Measurements from ENCODE around the gene NCOR1. TPM values are rescaled to one million over a fixed set of nuclear protein-coding genes. Genes with fewer than 3 reads are reported as not detected.

The NCOR1 gene
- total RNA-seq, 1 experiment from 2014 or later: 95.2 TPM

DNA sequence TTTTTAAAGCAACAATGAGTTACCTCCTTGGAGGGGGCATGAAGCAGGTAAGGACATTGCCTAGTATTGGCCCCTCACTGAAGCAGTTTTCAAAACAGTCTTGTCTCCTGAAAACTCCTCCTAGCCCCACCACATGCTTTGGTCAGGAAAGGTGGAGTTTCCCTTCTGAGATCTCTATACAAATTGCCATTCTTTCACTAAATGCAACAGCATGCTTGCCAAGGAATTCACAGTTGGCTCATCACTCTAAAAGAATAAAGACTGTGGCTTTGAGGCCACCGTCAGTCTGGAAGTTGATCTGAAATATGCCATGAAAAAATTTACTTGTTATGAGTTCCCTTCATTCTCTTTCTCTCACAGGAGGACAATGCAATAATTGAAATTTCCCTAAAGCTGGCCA is 211.5 kb downstream of the NCOR1 start:
- H3K9me2 ChIP-seq (replicated peaks; ENCODE audit: insufficient read depth, low read length): no peaks in the 10 kb centered on the region
- H2AFZ ChIP-seq (ENCODE audit: low read length): no peak overlapping the region
- H3K4me1 ChIP-seq (ENCODE audit: low read length): peaks cover 24% of the 10 kb centered on the region
- peaks cover 5% of the 10 kb centered on the region; the same call in 1 of the 2 replicates for H3K9me3 ChIP-seq (ENCODE audit: low read length)
- peaks cover 80% of the 10 kb centered on the region for H3K79me2 ChIP-seq (ENCODE audit: low read length)
- H3K36me3 ChIP-seq (ENCODE audit: insufficient read depth, low read length): peaks cover 77% of the 10 kb centered on the region
- H3K9ac ChIP-seq (ENCODE audit: low read length): no peak overlapping the region
- no peak overlapping the region for H3K4me2 ChIP-seq (ENCODE audit: low read depth, low read length, poor library complexity, severe bottlenecking)
- no peak overlapping the region for H3K4me3 ChIP-seq (ENCODE audit: low read length)
- no peak overlapping the region for H3K27ac ChIP-seq (ENCODE audit: low read length)
- no peaks in the 10 kb centered on the region; the same call in 1 of the 2 replicates for H4K20me1 ChIP-seq (ENCODE audit: insufficient read depth, low read depth, low read length)
- H3K27me3 ChIP-seq (ENCODE audit: low read length): no peaks in the 10 kb centered on the region
- DNase-seq: no peak

DNA sequence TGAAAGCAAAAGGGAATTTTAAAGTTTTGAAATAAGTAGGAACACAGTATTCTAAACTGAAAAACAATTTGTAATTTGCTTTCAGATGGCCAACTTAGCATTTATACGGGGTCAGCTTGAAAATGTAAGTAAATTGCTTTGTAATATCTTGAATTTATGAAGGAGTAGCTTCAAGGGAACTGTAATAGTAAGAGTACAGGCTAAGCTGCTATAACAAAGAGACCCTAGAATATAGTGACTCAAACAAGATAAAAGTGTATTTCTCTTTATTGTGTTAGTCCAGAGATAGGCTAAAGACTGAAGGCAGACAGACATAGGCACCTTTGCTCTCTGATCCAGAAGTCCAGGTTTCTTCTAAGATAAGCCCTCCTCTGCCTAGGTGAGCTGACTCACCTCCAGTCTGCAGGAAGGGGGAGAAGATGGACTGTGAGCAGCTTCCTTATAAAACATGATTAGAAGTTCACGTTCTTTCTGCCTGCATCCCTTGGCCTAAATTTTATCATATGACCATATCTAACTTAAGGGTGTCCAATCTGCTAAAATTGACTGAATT is 212.6 kb downstream of the NCOR1 start:
- Histone ChIP-seq H3K9me3 (ENCODE audit: low read length) (peaks cover 5% of the 10 kb centered on the region; the same call in 1 of the 2 replicates), H3K9ac (ENCODE audit: low read length) (no peak overlapping the region), H3K27me3 (ENCODE audit: low read length) (no peaks in the 10 kb centered on the region), H3K79me2 (ENCODE audit: low read length) (peaks cover 69% of the 10 kb centered on the region), H4K20me1 (ENCODE audit: insufficient read depth, low read depth, low read length) (no peaks in the 10 kb centered on the region; the same call in 1 of the 2 replicates), H3K4me2 (ENCODE audit: low read depth, low read length, poor library complexity, severe bottlenecking) (no peak overlapping the region), H3K4me3 (ENCODE audit: low read length) (no peak overlapping the region), H2AFZ (ENCODE audit: low read length) (no peak overlapping the region), H3K27ac (ENCODE audit: low read length) (no peak overlapping the region), H3K9me2 (replicated peaks; ENCODE audit: insufficient read depth, low read length) (no peaks in the 10 kb centered on the region), H3K4me1 (ENCODE audit: low read length) (peaks cover 29% of the 10 kb centered on the region), H3K36me3 (ENCODE audit: insufficient read depth, low read length) (peaks cover 66% of the 10 kb centered on the region)
- no peak for DNase-seq

DNA sequence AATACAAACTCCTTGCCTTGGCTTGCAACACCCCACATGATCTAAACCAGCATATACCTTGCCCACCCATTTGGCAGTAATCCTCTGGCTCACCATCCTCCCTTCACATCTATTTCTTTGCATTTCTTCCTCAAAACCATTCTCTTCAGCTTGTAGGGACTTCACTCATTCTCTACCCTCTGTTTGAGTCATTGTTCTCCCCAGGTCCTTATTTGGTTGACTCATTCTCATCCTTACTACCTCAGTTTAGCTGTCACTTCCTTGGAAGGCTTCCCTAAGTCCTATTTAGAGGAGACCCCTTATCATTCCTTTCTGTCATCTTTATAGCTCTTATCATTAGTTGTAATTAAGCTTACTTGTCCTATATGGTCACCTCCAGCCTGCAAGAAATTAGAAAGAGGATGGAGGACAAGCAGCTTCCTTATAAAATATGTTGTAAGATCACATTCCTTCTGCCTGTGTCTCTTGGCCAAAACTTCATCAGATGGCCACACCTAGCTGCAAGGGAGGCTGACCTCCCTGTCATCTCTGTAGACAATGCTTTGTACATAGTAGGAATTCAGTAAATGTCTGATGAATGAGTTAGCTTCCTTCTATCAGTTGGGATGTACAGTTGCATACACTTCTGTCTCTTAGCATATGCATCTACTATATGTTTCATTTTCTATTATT is 214.0 kb downstream of the NCOR1 start:
- DNase-seq: no peak
- Histone ChIP-seq H3K4me2 (ENCODE audit: low read depth, low read length, poor library complexity, severe bottlenecking) (peak overlapping the region; percentile 79), H4K20me1 (ENCODE audit: insufficient read depth, low read depth, low read length) (no peaks in the 10 kb centered on the region; the same call in 1 of the 2 replicates), H3K9me2 (replicated peaks; ENCODE audit: insufficient read depth, low read length) (no peaks in the 10 kb centered on the region), H2AFZ (ENCODE audit: low read length) (no peak overlapping the region), H3K27ac (ENCODE audit: low read length) (no peak overlapping the region), H3K27me3 (ENCODE audit: low read length) (no peaks in the 10 kb centered on the region), H3K4me1 (ENCODE audit: low read length) (peaks cover 17% of the 10 kb centered on the region), H3K9me3 (ENCODE audit: low read length) (peaks cover 5% of the 10 kb centered on the region; the same call in 1 of the 2 replicates), H3K79me2 (ENCODE audit: low read length) (peaks cover 63% of the 10 kb centered on the region), H3K36me3 (ENCODE audit: insufficient read depth, low read length) (peaks cover 52% of the 10 kb centered on the region), H3K9ac (ENCODE audit: low read length) (peak overlapping the region; percentile 97; the same call in 1 of the 2 replicates), H3K4me3 (ENCODE audit: low read length) (peak overlapping the region; percentile 76)

DNA sequence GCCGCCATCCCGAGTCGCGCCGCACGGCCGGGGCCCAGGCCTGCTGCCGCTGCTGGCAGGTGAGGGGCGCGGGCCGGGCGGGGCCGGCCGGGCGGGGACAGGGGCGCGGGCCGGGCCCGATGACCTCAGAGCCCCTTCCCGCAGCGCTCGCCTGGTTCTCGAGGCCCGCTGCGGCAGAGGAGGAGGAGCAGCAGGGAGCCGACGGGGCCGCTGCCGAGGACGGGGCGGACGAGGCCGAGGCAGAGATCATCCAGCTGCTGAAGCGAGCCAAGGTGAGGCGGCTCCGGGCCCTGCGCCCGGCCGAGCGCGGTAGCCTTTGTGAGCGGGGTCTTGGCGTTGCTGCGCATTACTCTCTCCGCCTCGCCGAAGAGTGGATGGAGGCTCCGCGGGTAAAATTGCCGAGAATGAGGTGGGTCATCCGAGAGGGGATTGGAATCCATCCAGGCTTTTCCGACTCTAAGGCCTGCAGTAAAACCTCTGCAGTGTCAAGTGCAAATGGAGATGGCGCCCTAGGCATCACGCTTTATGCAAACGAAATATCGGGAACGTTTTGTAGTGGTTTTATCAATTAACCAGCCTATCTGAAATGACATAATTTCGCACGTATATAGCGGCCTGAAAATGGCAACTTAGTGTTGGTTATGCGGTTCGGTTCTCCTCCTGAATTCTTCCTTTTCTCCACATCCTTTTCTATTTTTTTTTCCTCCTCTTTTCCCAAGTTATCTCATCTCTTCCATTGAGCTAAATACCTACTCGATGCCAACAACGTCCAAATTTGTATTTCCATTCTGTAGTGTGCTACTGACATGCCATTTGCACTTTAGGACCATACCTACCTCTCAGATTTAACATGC is 215.1 kb downstream of the NCOR1 start:
- peak overlapping the region; percentile 76; the same call in 1 of the 2 replicates for H2AFZ ChIP-seq (ENCODE audit: low read length)
- no peaks in the 10 kb centered on the region for H3K27me3 ChIP-seq (ENCODE audit: low read length)
- peak overlapping the region; percentile 76 for H3K4me3 ChIP-seq (ENCODE audit: low read length)

DNA sequence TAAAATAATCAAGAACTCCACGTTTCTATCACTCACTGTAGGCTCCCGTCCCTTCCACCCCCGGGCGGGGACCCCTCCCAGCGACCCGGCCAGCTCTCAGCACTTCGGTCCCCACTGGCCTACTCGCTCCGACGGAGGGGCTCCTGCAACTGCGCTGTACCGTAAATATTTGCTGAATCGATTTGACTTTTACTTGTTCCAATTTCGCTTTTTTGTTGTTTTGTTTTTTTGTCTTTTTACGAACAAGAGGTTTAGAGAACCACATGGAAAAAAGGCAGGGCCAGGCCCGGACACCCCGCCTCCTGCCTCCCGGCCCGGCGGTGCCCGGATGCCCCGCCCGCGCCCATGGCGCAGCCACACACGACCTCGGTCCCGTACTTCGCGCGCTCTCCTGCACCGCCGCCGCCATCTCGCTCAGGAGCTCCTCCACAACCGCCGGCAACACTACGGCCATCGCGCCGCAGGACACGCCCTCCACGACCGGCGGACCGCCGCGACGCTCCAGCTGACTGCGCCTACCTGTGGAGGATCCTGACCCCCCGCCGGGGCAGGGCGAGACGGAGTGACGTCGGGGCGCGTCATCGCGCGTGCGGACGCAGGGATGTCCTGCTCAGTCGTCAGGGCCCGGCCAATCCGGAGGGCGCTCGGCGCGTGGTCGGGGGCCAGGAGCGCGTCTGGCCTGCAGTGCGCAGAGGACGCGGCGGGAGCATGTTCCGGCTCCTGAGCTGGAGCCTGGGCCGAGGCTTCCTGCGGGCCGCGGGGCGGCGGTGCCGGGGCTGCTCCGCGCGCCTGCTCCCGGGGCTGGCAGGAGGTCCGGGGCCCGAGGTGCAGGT is 216.0 kb downstream of the NCOR1 start, which contains the start of the genes TTC19 and ZSWIM7:
Gene TTC19 (plus strand): TSS at position 684 of the 833 bp plus-strand sequence. CDS start 25 bp downstream, at position 709.
Gene ZSWIM7 (minus strand): TSS at position 564 of the 833 bp plus-strand sequence. CDS start 110 bp downstream, at position 454.
- H4K20me1 ChIP-seq (ENCODE audit: insufficient read depth, low read depth, low read length): no peaks in the 10 kb centered on the region; the same call in 1 of the 2 replicates
- H3K4me1 ChIP-seq (ENCODE audit: low read length): peaks cover 17% of the 10 kb centered on the region
- peaks cover 51% of the 10 kb centered on the region for H3K79me2 ChIP-seq (ENCODE audit: low read length)
- peak within 1 kb of the TSS; percentile 76 for H2AFZ ChIP-seq (ENCODE audit: low read length)
- peak within 1 kb of the TSS; percentile 81 for H3K27ac ChIP-seq (ENCODE audit: low read length)
- H3K9me3 ChIP-seq (ENCODE audit: low read length): peaks cover 5% of the 10 kb centered on the region; the same call in 1 of the 2 replicates
- peak within 1 kb of the TSS; percentile 97 for H3K9ac ChIP-seq (ENCODE audit: low read length)
- H3K4me3 ChIP-seq (ENCODE audit: low read length): peak within 1 kb of the TSS; percentile 76
- no peaks in the 10 kb centered on the region for H3K9me2 ChIP-seq (replicated peaks; ENCODE audit: insufficient read depth, low read length)
- peak; percentile 98 for DNase-seq
- no peaks in the 10 kb centered on the region for H3K27me3 ChIP-seq (ENCODE audit: low read length)
- H3K36me3 ChIP-seq (ENCODE audit: insufficient read depth, low read length): peaks cover 35% of the 10 kb centered on the region
- H3K4me2 ChIP-seq (ENCODE audit: low read depth, low read length, poor library complexity, severe bottlenecking): peak within 1 kb of the TSS; percentile 79

More for the DNA sequence above, 215.1 kb downstream of the NCOR1 start:
- Histone ChIP-seq H3K4me1 (ENCODE audit: low read length) (peaks cover 17% of the 10 kb centered on the region), H3K9ac (ENCODE audit: low read length) (peak overlapping the region; percentile 97), H3K4me2 (ENCODE audit: low read depth, low read length, poor library complexity, severe bottlenecking) (peak overlapping the region; percentile 79), H3K9me2 (replicated peaks; ENCODE audit: insufficient read depth, low read length) (no peaks in the 10 kb centered on the region), H4K20me1 (ENCODE audit: insufficient read depth, low read depth, low read length) (no peaks in the 10 kb centered on the region; the same call in 1 of the 2 replicates), H3K36me3 (ENCODE audit: insufficient read depth, low read length) (peaks cover 43% of the 10 kb centered on the region), H3K27ac (ENCODE audit: low read length) (peak overlapping the region; percentile 81), H3K79me2 (ENCODE audit: low read length) (peaks cover 57% of the 10 kb centered on the region), H3K9me3 (ENCODE audit: low read length) (peaks cover 5% of the 10 kb centered on the region; the same call in 1 of the 2 replicates)
- DNase-seq: no peak

DNA sequence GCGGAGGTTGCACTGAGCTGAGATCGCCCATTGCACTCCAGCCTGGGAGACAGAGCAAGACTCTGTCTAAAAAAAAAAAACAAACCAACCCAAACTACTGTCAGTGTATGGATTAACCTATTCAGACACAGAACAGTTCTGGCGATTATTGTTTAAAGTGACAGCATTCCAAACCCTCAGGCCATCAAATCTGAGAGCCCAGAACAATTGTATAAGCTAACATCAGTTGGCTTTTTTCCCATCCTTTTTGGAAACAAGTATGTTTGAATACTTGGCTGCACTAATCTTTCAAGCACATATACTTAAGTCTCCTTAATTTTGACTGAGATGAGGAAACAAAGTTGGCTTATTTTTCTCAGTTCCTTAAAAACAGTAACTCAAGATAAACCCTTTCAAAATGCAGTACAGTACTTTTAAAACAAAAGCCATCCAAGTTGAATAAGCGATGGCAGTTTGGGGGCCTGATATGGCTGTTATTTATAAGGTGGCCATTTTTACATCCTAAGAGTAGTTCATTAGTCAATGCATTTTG is 217.2 kb downstream of the NCOR1 start:
- peak overlapping the region; percentile 39; the same call in 1 of the 2 replicates for H3K27ac ChIP-seq (ENCODE audit: low read length)
- H3K9me2 ChIP-seq (replicated peaks; ENCODE audit: insufficient read depth, low read length): no peaks in the 10 kb centered on the region
- peak overlapping the region; percentile 25 for H3K9ac ChIP-seq (ENCODE audit: low read length)
- H3K36me3 ChIP-seq (ENCODE audit: insufficient read depth, low read length): peaks cover 27% of the 10 kb centered on the region
- H3K4me1 ChIP-seq (ENCODE audit: low read length): peaks cover 17% of the 10 kb centered on the region
- H4K20me1 ChIP-seq (ENCODE audit: insufficient read depth, low read depth, low read length): no peaks in the 10 kb centered on the region; the same call in 1 of the 2 replicates
- peaks cover 5% of the 10 kb centered on the region; the same call in 1 of the 2 replicates for H3K9me3 ChIP-seq (ENCODE audit: low read length)
- peak overlapping the region; percentile 79 for H3K4me2 ChIP-seq (ENCODE audit: low read depth, low read length, poor library complexity, severe bottlenecking)
- H3K4me3 ChIP-seq (ENCODE audit: low read length): peak overlapping the region; percentile 76; the same call in 1 of the 2 replicates
- DNase-seq: no peak
- peaks cover 41% of the 10 kb centered on the region for H3K79me2 ChIP-seq (ENCODE audit: low read length)
- H2AFZ ChIP-seq (ENCODE audit: low read length): no peak overlapping the region
- no peaks in the 10 kb centered on the region for H3K27me3 ChIP-seq (ENCODE audit: low read length)

DNA sequence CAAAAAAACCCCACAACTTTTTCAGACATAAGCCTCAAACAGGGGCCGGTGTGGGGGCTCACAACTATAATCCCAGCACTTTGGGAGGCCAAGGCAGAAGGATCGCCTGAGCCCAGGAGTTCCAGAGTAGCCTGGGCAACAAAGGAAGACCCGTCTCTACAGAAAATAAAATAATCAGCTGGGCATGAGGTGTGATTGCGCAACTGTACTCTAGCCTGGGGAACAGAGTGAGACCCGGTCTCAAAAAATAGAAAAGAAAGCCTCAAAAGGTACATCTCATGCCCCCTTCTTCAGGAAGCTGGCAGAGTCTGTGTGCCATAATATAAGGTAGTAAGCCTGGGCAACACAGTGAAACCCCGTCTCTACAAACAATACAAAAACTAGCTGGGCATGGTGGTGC is 219.0 kb downstream of the NCOR1 start:
- no peaks in the 10 kb centered on the region for H3K27me3 ChIP-seq (ENCODE audit: low read length)
- peaks cover 15% of the 10 kb centered on the region for H3K4me1 ChIP-seq (ENCODE audit: low read length)
- no peaks in the 10 kb centered on the region for H3K9me2 ChIP-seq (replicated peaks; ENCODE audit: insufficient read depth, low read length)
- no peak overlapping the region for H2AFZ ChIP-seq (ENCODE audit: low read length)
- H3K27ac ChIP-seq (ENCODE audit: low read length): no peak overlapping the region
- H3K9ac ChIP-seq (ENCODE audit: low read length): no peak overlapping the region
- no peak overlapping the region for H3K4me2 ChIP-seq (ENCODE audit: low read depth, low read length, poor library complexity, severe bottlenecking)
- no peaks in the 10 kb centered on the region for H4K20me1 ChIP-seq (ENCODE audit: insufficient read depth, low read depth, low read length)
- H3K9me3 ChIP-seq (ENCODE audit: low read length): peaks cover 2% of the 10 kb centered on the region; the same call in 1 of the 2 replicates
- H3K4me3 ChIP-seq (ENCODE audit: low read length): no peak overlapping the region
- DNase-seq: no peak
- peaks cover 9% of the 10 kb centered on the region for H3K36me3 ChIP-seq (ENCODE audit: insufficient read depth, low read length)
- H3K79me2 ChIP-seq (ENCODE audit: low read length): peaks cover 23% of the 10 kb centered on the region
